Measurements from ENCODE around the gene TTC29. TPM values are rescaled to one million over a fixed set of nuclear protein-coding genes. Genes with fewer than 3 reads are reported as not detected.

The TTC29 gene
- total and polyA plus RNA-seq, 2 experiments from 2014 or later = 0.52 to 0.60 TPM

GRCh38 chr4:146883070-146883469 is 62.6 kb downstream of the TTC29 start:
- Histone ChIP-seq H3K27me3 (ENCODE audit: insufficient read depth) (no peaks in the 10 kb centered on the region), H4K20me1 (replicated peaks; ENCODE audit: insufficient read depth) (no peaks in the 10 kb centered on the region), H2AFZ (no peak overlapping the region), H3K4me1 (ENCODE audit: insufficient read depth) (no peaks in the 10 kb centered on the region), H3K79me2 (replicated peaks; ENCODE audit: insufficient read depth) (no peaks in the 10 kb centered on the region), H3K4me2 (no peak overlapping the region), H3K4me3 (no peak overlapping the region), H3K9me2 (ENCODE audit: insufficient read depth) (no peaks in the 10 kb centered on the region), H3F3A (replicated peaks; ENCODE audit: low read depth) (no peaks in the 10 kb centered on the region), H3K36me3 (ENCODE audit: insufficient read depth) (no peaks in the 10 kb centered on the region), H3K27ac (ENCODE audit: low read depth) (no peak overlapping the region)
- ATAC-seq (no peak), DNase-seq (ENCODE audit: low spot score) (no peak)
- Mint-ChIP-seq H3K27ac (no peak overlapping the region), H3K36me3 (ENCODE audit: low read depth) (no peaks in the 10 kb centered on the region), H3K9me3 (no peaks in the 10 kb centered on the region), H3K4me1 (no peaks in the 10 kb centered on the region), H3K27me3 (ENCODE audit: insufficient read depth, low read depth, poor library complexity) (no peaks in the 10 kb centered on the region), H3K4me3 (no peak overlapping the region)
- TF ChIP-seq CREB1 (CRISPR knock-in tag; IDR thresholded peaks at IDR 0.05; ENCODE audit: low read depth) (no peak), REST (IDR thresholded peaks at IDR 0.05; ENCODE audit: unreplicated experiment) (no peak), NANOG (IDR thresholded peaks at IDR 0.05; ENCODE audit: borderline replicate concordance) (no peak), CTCF (conservative IDR thresholded peaks at IDR 0.05; ENCODE audit: low read depth in 2 of 2) (no peak), ETS1 (IDR thresholded peaks at IDR 0.05) (no peak), STAT1 (IDR thresholded peaks at IDR 0.05; ENCODE audit: unreplicated experiment) (no peak), EZH2phosphoT487 (IDR thresholded peaks at IDR 0.05; ENCODE audit: unreplicated experiment) (no peak), ZNF462 (CRISPR knock-in tag; IDR thresholded peaks at IDR 0.05) (no peak), JUNB (IDR thresholded peaks at IDR 0.05; ENCODE audit: unreplicated experiment) (no peak), POLR2AphosphoS5 (IDR thresholded peaks at IDR 0.05; ENCODE audit: low read depth) (no peak), EZH2 (IDR thresholded peaks at IDR 0.05; ENCODE audit: low read depth, unreplicated experiment) (no peak), ZNF331 (CRISPR knock-in tag; IDR thresholded peaks at IDR 0.05; ENCODE audit: low read depth) (no peak), ZNF114 (CRISPR knock-in tag; IDR thresholded peaks at IDR 0.05) (no peak)

Measured in GM23338 (cell line).